ENCODE results near the gene RRAD.
"Not testable (repeated sequence)": the region's sequence is repeated elsewhere in the genome, so short reads cannot be mapped to it uniquely, and the experiment has no call there.

The RRAD gene

DNA sequence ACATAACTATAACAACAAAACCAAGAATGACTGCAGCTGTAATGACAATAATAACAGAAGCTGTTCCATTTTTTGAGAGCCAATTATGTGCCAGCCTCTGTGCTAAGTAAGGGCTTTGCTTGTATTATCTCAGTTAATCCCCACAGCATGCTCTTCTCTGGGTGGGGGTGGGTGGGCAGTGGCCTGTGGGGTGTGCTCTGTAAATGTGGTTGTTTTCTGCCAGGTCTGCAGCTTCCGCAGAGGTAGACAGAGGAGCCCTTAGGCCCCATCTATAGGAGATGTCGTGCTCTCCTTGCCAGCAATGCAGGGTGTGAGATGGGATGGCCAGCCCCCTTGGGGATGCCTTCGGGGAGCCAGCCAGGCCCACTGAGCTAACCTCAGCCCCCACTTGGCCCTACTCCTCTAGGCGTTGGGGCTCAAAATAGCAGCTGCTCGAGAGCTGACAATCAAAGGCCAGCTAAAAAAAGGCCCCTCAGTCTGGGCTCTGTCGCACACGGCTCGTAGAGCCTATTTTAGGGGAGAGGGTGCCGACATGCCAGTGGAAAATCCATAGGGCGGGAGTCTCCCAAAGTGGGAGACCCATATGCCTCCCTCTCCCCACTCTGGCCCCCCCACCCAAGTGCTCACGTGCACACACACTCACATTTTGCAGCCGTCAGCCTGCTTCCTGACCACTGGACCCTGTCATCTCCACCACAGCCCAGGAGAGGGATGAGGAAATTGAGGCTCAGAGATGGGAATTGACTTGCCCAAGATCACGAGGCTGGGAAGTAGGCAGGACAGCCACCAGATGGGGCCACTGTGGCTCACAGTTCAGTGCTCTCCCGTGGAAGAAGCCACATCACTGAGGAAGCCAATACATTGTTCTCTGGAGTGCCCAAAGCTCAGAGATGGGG, 22.4 kb downstream of the RRAD start:
- DNase-seq: no peak

DNA sequence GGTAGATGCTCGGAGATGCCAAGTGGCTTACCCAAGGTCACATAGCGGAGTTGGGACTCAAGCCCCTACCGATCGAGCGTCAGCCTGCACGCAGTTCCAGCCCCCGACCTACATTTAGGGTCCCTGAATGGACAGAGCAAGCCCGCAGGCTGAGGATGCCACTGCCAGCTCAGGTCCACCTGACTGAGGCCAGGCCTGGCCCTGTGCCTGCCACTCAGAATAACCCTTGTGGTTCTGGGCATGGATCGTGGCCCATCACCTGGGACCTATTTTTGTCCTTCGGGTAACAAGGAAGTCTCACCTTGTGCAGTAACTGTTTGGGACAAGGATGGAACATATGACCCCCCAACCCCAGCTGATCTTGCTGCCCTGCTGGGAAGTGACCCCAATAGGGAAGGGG, 23.7 kb downstream of the RRAD start:
- DNase-seq: no peak

DNA sequence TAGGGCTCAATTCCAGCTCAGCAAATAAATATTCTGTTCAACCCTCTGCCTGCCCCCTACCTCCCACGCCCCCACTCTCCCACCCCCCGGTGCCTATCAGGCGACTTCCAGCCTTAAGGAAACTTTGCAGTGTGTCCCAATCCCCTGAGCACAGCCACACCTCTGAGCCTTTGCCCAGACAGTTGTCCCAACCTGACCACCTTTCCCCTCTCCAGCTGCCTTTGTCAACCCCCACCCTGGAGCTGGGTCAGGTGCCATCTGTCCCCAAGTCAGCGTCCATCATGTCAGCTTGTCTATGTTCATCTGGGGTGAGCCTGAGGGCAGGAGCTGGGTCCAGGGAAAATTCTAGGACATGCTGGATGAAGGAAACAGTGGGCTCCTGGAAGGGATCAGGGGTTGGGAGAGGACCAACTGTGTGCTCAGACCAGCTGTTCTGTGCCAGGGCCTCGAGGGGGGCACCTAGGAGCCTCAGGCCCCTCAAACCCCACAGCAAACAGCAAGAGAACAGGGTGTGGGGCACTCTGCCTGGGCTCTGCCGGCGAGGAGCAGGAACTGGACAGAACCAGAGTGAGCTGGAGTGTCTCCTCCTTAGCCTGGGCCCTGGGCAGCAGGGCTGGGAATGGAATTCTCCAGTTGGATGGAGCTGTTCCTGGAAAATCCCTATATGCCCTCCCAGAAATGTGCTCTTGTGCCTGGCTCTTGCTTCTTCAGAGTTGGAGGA, 24.5 kb downstream of the RRAD start:
- peak in 9 of 58 donors; percentile 6 to 51 (median 22) for DNase-seq

DNA sequence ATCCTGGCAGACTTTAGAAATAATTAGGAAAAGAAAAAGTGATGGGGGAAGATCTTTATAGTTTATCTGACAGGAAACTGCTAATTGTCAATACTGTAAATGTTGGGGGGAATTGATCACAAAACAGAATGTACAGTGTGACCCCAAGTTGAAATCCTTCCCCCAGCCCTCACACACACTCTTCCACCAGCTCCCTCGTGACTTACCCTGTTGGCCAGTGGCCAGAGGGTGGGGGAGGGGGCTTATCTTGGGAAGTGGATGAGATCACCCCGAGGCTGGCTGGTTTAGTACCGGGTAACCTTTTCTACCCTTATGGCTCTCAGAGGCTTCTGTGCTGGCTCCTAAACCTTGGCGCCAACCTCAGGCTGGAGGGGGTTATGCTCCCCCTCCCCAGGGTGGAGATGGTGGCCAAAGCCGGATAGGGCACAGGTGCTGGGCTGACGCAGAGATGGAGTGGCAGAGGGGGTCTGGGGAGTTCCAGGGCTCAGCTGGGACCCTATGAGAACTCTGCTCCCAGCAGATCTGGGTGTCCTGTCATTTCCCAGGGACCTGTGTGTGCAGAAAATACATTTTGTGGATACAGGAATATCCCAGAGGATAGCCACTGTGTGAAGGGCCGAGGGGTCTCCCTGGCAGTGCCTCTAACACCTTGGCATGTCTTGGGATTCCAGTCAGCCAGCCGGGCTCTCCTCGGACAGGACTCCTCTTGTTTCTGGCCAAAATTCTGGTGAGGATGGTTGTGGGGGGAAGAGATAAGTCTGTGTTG, 25.2 kb downstream of the RRAD start:
- DNase-seq: peak in 5 of 58 donors; percentile 16 to 63 (median 20)

DNA sequence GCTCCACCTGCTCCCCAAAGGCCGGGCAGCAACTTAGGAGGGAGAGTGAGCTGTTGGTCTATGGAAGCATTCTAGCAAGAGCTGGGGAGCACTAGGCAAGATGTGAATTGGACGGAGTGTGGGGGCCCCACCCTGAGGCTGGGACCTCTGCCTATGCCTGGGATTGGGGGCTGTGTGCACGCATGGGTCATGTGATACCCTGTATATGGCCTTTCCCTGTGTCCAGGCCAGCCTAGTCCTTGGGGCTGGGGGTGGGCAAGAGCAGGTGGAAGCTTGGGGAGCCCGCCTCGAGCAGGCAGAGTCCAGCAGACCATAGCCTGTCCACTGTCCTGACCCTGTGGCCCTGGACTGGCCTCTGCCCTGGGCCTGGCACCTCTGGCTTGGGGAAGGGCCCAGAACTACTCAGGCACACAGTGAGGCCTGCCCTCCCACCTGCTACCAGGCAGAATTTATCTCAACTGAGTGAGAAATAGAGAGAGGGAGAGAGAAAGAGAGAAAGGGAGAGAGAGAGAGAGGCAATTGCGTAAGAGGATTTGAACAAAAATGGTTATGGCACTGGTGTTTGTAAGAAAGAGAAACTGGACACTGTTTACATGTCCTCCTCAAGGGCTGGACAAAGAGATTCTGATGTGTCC, 25.9 kb downstream of the RRAD start:
- DNase-seq: no peak

DNA sequence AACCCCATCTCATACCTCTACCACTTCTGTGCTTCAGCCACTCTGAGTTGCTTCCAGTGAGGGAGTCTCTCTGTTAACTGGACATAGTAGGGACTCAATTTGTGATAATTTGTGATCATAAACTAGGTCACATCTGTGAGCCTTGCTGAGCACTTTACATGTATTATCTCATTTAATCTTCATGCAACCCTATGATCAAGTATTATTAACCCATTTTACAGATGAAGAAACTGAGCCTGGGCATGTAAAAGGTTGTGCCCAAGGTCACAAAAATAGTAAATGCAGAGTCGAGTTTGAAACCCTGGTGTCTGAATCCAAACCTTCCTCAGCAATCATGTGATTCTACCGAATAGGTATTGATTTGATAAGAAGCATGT, 26.4 kb downstream of the RRAD start:
- no peak for DNase-seq

DNA sequence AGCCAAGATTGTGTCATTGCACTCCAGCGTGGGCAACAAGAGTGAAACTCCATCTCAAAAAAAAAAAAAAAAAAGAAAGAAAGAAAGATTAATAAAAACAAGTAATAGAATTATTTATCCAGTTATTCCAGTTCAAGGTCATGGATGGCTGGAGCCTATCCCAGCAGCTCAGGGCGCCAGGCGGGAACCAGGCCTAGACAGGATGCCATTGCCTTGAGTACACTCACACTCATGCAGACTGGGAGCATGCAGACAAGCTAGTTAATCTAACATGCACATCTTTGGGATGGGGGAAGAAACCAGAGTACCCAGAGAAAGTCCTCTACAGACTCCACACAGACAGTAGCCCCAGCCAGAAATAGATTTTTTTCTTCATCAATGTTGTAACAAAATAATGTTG, 27.1 kb downstream of the RRAD start:
- DNase-seq: no peak

DNA sequence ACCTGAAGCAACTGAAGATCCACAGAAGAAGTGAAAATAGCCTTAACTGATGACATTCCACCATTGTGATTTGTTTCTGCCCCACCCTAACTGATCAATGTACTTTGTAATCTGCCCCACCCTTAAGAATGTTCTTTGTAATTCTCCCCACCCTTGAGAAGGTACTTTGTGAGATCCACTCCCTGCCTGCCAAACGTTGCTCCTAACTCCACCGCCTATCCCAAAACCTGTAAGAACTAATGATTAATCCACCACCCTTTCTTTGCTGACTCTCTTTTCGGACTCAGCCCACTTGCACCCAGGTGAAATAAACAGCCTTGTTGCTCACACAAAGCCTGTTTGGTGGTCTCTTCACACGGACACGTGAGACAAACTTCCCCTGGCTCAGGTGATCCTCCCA, 28.7 kb downstream of the RRAD start:
- DNase-seq: not testable (repeated sequence)

DNA sequence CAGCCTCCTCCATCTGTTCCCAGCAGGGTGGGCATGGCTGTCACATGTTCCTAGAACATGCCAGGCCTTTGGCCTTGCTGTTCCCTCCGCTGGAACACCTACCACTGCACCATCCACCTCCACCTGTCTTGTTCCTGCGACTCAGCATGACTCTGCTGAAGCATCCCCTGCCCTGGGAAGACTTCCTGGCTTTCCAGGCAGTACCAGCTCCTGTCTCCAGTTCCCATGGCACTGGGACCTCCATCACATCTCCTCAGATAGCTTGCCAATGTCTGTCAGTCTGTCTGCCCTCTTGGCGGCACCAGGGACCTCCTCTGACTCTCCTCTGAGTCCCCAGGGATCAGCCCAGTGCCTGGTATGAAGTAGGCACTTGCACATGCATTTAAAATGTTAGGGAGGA, 29.3 kb downstream of the RRAD start:
- peak in 2 of 58 donors; percentile 13 to 40 for DNase-seq

DNA sequence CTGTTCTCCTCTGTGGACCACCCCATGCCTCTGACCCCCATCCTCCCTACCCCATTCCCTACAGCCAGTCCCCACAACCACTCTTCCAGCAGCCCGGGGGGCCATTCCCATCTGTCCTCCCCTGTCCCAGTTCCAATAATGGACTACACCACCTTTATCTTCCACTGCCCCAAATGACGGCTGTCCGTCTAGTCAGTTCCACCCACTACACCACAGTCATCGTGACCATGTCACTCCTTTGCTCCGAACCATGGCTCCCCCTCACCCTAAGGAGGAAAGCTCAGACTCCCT, 29.7 kb downstream of the RRAD start:
- no peak for DNase-seq

DNA sequence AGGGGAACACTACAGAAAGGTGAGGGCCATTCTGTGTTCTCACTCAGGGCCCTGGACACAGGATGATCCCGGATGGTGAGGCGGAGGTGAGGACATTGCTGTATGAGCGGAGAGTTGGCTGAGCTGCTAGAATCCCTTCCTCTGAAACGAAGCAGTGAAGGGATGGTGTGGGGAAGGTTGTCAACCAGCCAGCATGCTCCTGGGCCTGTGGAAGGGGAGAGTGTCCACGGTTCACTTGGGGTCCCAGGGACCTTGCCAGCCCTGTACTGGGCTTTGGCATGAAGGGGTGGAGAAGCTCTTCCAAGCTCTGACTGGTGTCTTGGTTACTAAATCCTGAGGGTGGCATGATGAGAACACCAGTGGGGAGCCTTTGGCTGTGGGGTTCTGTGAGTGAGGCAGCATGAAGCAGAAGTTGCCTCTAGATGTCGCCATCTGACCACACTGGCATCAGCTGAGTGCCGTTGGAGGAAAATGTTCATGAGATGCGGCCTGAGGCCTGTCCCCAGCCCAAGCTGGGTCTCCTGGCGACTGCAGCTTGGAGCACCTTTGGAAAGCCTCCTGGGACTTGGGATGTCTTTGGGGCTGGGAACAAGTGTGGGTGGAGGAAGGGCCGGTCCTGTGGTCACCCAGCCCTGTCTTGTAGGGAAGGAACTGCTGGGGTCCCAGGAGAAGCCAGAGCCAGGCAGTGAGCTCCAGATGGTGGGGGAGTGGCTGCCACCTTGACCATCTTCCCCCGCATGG, 30.2 kb downstream of the RRAD start:
- peak in 53 of 58 donors; percentile 24 to 83 (median 57) for DNase-seq

DNA sequence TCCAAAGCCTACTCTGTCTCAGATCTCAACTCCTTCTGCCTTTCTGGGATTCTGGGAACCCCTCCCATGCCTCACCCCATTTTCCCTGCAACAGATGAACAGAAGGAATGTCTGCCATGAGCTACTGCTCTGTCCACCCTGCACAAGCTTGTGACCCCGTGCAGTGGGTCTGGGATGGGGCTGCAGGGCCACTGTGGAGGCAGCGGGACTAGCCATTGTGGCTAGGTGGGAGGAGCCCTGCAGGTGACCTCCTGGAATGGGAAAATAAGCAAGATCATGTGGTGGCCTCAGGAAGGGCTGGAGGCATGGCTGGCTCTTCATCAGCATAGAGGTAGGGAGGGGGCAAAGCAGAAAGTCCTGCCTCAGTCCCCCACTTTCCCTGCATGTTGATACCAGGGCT, 31.3 kb downstream of the RRAD start:
- DNase-seq: no peak

DNA sequence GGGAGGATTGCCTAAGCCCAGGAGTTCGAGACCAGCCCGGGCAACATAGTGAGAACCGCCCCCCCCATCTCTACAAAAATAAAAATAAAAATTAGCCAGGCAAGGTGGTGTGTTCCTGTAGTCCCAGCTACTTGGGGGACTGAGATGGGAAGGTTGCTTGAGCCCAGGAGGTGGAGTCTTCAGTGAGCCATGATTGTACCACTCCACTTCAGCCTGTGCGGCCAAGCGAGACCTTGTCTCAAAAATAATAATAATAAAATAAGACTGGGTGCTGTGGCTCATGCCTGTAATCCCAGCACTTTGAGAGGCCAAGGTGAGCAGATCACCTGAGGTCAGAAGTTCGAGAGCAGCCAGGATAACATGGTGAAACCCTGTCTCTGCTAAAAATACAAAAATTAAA, 33.5 kb downstream of the RRAD start:
- DNase-seq: no peak

DNA sequence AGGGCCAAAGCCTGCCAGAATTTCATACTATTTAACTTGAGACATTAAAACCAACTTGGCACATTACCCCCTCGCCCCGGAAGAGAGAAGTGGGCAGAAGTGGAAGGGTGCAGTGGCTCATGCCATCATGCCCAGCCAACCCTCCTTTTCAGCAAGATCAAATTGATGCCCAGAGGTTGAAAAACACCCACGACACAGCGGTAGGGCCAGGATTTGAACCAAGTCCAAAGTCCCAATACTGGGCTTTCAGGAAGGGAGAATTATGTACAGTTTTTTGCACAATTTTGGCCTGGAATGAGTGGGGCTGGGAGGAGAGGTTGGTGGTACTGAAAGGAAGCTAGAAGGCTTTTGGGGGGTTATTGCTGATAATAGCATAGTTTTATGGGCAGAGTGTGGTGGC, 34.0 kb downstream of the RRAD start:
- no peak for DNase-seq

DNA sequence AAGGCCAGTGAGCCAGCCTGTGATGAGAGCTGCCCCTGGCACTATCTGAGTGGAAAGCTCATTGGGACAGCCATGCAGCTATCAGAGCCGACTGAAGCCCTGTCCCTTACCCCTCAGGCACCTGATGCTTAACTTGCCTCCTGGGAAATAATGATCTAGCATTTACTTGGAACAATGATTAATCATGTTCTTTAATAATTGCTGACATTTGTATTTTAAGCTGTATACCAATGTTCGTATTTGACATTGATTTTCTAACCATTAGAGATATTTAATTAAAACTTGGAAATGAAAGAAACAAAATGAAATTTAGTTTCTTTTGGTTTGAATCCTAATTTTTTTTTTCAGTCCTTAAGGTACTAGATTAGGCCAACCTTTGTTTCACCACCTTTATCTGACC, 34.5 kb downstream of the RRAD start:
- no peak for DNase-seq

DNA sequence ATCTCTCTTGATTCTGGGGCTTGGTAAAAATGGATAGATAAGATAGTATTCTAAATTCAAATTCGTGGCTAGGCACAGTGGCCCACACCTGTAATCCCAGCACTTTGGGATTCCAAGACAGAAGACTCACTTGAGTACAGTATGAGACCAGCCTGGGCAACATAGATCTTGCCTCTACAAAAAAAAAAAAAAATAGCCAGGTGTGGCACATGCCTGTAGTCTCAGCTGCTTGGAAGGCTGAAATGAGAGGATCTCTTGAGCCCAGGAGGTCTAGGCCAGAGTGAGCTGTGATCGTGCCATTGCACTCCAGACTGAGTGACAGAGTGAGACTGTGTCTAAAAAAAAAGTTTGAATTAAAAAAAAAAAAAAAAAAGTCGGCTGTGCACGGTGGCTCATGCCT, 35.7 kb downstream of the RRAD start:
- no peak for DNase-seq

DNA sequence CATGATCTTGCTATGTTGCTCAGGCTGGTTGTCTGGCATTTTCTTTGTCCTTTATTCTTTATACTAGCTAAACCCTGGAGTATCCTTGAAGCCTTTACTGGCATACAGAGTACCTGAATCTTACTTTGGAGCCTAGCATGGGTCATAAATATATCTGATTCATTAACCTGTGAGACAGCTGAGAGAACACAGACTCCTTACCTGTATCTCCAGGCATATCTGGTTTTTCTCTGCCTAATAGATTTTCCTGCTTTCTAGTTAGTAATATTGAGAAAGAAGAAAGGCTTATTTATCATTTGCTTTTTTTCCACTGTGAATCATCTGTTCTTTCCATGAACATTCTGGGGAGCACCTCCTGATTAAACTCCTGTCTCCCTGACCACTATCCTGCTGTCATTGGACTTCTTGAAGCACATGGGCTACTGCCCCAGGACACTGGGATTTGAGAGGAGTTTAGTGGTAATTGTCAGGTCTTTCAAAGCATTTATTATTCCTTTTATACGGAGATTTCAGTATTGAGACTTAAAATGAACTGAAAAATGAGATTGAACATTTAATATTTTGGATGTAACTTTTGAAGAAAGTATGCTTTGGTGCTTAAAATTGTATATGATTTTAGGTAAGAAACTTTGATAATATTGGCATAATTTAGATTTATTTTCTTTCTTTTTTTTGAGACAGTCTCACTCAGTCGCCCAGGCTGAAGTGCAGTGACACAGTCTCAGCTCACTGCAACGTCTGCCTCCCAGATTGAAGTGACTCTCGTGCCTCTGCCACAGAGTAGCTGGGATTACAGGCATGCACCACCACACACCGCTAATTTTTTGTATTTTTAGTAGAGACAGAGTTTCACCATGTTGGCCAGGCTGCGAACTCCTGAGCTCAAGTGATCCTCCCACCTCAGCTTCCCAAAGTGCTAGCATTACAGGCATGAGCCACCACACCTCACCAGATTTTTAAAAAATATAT, 36.4 kb downstream of the RRAD start:
- no peak for DNase-seq

DNA sequence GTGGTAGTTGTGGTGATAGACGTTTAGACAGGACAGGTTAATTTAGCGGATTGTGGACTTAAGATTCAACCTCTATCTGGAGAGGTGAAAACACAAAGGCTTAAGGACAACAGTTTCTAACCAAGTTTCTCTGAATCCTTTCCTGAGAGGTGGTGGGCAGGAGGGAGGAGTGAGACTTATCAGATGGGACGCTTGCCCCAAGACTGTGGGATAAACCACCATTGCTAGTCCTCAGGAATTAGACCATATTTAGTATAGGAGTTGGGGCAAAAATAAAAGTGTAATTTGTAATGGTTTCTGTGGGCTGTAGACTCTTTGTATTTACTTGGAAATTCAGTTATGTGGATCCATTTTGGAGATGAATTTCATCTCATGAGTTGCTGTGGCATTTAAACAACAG, 38.4 kb downstream of the RRAD start:
- no peak for DNase-seq

DNA sequence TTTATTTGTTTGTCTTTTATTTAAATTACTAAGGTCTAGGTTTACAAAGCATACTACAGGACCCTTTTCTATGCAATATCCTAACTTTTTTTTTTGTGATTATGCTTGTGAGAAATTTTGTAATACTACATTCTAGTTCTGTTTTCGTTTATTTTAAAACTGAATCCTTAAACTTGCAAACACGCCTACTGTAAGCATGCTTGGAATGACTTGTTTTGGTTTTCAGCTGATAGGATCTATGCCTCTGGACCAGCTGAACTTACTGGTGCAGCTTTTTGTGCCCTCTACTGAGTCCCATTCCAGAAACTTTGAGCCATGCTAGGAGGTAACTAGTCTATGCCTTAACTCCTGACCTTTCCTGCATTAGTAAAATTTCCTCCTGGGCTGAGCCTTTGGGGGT, 39.0 kb downstream of the RRAD start:
- DNase-seq: no peak

DNA sequence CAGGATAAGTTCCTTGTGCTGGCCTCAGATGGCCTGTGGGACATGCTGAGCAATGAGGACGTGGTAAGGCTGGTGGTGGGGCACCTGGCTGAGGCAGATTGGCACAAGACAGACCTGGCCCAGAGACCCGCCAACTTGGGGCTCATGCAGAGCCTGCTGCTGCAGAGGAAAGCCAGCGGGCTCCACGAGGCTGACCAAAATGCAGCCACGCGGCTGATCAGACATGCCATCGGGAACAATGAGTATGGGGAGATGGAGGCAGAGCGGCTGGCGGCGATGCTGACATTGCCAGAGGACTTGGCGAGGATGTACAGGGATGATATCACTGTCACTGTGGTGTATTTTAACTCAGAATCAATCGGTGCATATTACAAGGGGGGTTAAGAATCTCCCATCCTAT, 39.8 kb downstream of the RRAD start:
- DNase-seq: no peak
